NB4 (cell line): ENCODE data around the gene HAPLN3.

Experiments
- DNase-seq: peaks from one replicate; pipeline ENCODE4 v3.0.0; 2010; ENCODE audit warnings: low read depth
- H3K4me3 ChIP-seq: one replicate; pipeline ENCODE4 v1.5.1; 2011; ENCODE audit warnings: mild to moderate bottlenecking, low read depth, low read length, moderate library complexity
- CTCF ChIP-seq: IDR thresholded peaks from one replicate; pipeline ENCODE4 v1.5.1; 2012; ENCODE audit warnings: low read depth, low read length
- MAX ChIP-seq: IDR thresholded peaks from 2 replicates; pipeline ENCODE4 v1.6.1; 2011; ENCODE audit warnings: low read depth, low read length
- MYC ChIP-seq: IDR thresholded peaks from 2 replicates; pipeline ENCODE4 v1.6.1; 2011; ENCODE audit warnings: low read depth, low read length
- POLR2A ChIP-seq: IDR thresholded peaks from 2 replicates; pipeline ENCODE4 v1.6.1; 2011; ENCODE audit warnings: mild to moderate bottlenecking; ENCODE audit not compliant: insufficient read length; ENCODE audit errors: extremely low read depth

Gene HAPLN3

GRCh38 chr15:88906551-88906950 is 11.2 kb upstream of the HAPLN3 start:
- DNase-seq = no peak
- TF ChIP-seq MAX = no peak
- no peak for TF ChIP-seq MYC
- no peak for TF ChIP-seq POLR2A
- H3K4me3 ChIP-seq = no peak overlapping the region

GRCh38 chr15:88906130-88906529 is 10.8 kb upstream of the HAPLN3 start:
- no peak overlapping the region for H3K4me3 ChIP-seq
- TF ChIP-seq POLR2A (no peak), CTCF (no peak), MAX (no peak), MYC (no peak)
- no peak for DNase-seq

- no peak overlapping the region for H3K4me3 ChIP-seq
- no peak for DNase-seq
These were observed 10.2 kb upstream of the HAPLN3 start for GRCh38 chr15:88905576-88905975.

GRCh38 chr15:88904624-88905327 is 9.4 kb upstream of the HAPLN3 start:
- TF ChIP-seq CTCF (peak; percentile 98), POLR2A (no peak), MAX (no peak)
- peak; percentile 76 for DNase-seq
- no peak overlapping the region for H3K4me3 ChIP-seq

More at GRCh38 chr15:88905576-88905975, 10.2 kb upstream of the HAPLN3 start:
- TF ChIP-seq POLR2A (no peak), MAX (no peak), MYC (no peak), CTCF (no peak)

- no peak overlapping the region for H3K4me3 ChIP-seq
- TF ChIP-seq MAX (no peak), MYC (no peak), CTCF (no peak), POLR2A (no peak)
- DNase-seq = no peak
These were observed 8.9 kb upstream of the HAPLN3 start for GRCh38 chr15:88904257-88904623.

- DNase-seq = no peak
- no peak overlapping the region for H3K4me3 ChIP-seq
- TF ChIP-seq MAX (no peak), POLR2A (no peak)
These were observed 7.5 kb upstream of the HAPLN3 start for GRCh38 chr15:88902846-88903245.

GRCh38 chr15:88902221-88902835 is 7.0 kb upstream of the HAPLN3 start:
- no peak overlapping the region for H3K4me3 ChIP-seq
- no peak for TF ChIP-seq POLR2A
- TF ChIP-seq MYC = no peak
- TF ChIP-seq CTCF = no peak
- no peak for TF ChIP-seq MAX
- DNase-seq = no peak
